HG03066 (cell line): Measurements from ENCODE around the gene MAGEB3.
"Not testable (repeated sequence)": the region's sequence is repeated elsewhere in the genome, so short reads cannot be mapped to it uniquely, and the experiment has no call there.

Experiments used
- ATAC-seq: cut with Tn5 transposase; IDR thresholded peaks from one replicate; pipeline ENCODE4 v1.9.1; 2021; ENCODE audit warnings: low read depth; ENCODE audit not compliant: unreplicated experiment

The MAGEB3 gene

GRCh38 chrX:30230395-30230794 is at the start of gene MAGEB3:
Gene MAGEB3, plus strand, starts transcription at chrX:30230657. Its CDS starts 5,268 bp downstream, at chrX:30235925.
- ATAC-seq, result no peak

- ATAC-seq, result no peak
Measured at GRCh38 chrX:30181353-30181752, 49.1 kb upstream of the MAGEB3 start.

- ATAC-seq, result no peak
Measured at GRCh38 chrX:30183554-30183953, 46.9 kb upstream of the MAGEB3 start.

- ATAC-seq, result no peak
Measured at GRCh38 chrX:30190426-30190825, 40.0 kb upstream of the MAGEB3 start.

- ATAC-seq, result not testable (repeated sequence)
Measured at GRCh38 chrX:30193910-30194309, 36.5 kb upstream of the MAGEB3 start.

GRCh38 chrX:30196322-30196721 is 34.1 kb upstream of the MAGEB3 start:
- no peak for ATAC-seq

GRCh38 chrX:30212172-30212571 is 18.3 kb upstream of the MAGEB3 start:
- ATAC-seq, result no peak

GRCh38 chrX:30215357-30215843 is 15.1 kb upstream of the MAGEB3 start, which contains the start of gene MAGEB2:
Gene MAGEB2, plus strand, starts transcription at chrX:30215563. Its CDS starts 3,018 bp downstream, at chrX:30218581.
- ATAC-seq, result no peak

- no peak for ATAC-seq
Measured at GRCh38 chrX:30217465-30217864, 13.0 kb upstream of the MAGEB3 start.

GRCh38 chrX:30219372-30219771 is 11.1 kb upstream of the MAGEB3 start:
- ATAC-seq, result no peak

GRCh38 chrX:30220661-30221060 is 9.8 kb upstream of the MAGEB3 start:
- no peak for ATAC-seq

GRCh38 chrX:30224536-30224935 is 5.9 kb upstream of the MAGEB3 start:
- ATAC-seq, result no peak

GRCh38 chrX:30228526-30228925 is 1.9 kb upstream of the MAGEB3 start:
- no peak for ATAC-seq

- ATAC-seq, result no peak
Measured at GRCh38 chrX:30241724-30242415, 11.4 kb downstream of the MAGEB3 start, which contains the start of gene MAGEB4. Gene MAGEB4, plus strand, starts transcription at chrX:30242000. Its CDS starts 136 bp downstream, at chrX:30242136.

GRCh38 chrX:30246769-30247489 is 16.5 kb downstream of the MAGEB3 start, which contains the start of gene MAGEB1:
Gene MAGEB1, plus strand, starts transcription at chrX:30247146. Its CDS starts 3,348 bp downstream, at chrX:30250494.
- ATAC-seq, result no peak

- ATAC-seq, result no peak
Measured at GRCh38 chrX:30248854-30249253, 18.4 kb downstream of the MAGEB3 start.

- no peak for ATAC-seq
Measured at GRCh38 chrX:30253257-30253656, 22.8 kb downstream of the MAGEB3 start.

- no peak for ATAC-seq
Measured at GRCh38 chrX:30259927-30260326, 29.5 kb downstream of the MAGEB3 start.

GRCh38 chrX:30261012-30261411 is 30.6 kb downstream of the MAGEB3 start:
- no peak for ATAC-seq

GRCh38 chrX:30262763-30263162 is 32.3 kb downstream of the MAGEB3 start:
- no peak for ATAC-seq

GRCh38 chrX:30270639-30271038 is 40.2 kb downstream of the MAGEB3 start:
- ATAC-seq, result no peak

GRCh38 chrX:30275498-30275897 is 45.0 kb downstream of the MAGEB3 start:
- no peak for ATAC-seq
